HG02642 (cell line): Measurements from ENCODE around the gene RANBP3.
"Not testable (repeated sequence)": the region's sequence is repeated elsewhere in the genome, so short reads cannot be mapped to it uniquely, and the experiment has no call there.

Source experiments
- ATAC-seq: cut with Tn5 transposase; IDR thresholded peaks from one replicate; pipeline ENCODE4 v1.9.1; 2021; ENCODE audit warnings: mild to moderate bottlenecking; ENCODE audit not compliant: unreplicated experiment, poor library complexity

Gene RANBP3

DNA sequence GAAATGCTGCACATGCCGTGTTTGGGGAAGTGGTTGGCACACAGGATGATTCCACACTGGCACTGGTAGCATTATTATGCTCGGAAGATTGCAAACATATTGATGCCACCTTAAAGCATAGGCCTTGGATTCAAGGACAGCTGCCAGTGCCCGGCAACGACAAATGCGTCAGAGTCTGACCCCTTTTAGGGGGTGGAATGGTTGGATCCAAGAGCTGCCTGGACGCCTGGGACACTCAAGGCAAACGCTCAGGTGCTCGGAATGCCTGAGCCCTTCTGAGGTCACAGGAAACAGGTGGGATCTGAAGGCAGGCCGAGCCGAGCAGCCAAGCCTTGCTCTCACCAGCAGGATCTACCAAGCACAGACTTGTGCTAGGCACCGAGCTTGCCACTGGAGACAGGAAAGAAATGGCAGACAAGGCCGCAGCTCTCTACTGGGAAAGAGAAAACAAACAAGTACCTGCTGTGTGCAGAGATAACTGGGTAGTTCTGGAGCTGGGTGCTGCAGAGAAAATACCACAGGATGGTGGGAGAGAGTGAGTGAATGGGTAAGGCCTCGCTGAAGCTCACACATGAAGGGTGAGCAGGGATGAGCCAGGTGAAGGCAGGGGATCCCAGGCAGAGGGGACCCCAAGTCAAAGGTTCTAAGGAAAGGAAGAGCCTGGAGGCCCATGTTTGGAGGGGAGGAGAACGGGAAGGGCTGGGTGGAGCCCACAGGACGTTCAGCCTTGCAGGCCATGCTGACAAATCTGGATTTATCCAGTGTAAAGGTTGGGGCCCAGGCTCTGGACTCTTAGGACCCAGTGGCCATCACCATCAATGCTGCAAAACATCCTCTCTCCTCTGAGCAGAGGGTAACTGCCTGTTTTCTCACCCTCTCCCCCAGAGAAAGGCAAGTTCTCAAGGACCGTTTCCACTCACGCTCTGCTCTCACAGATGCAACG, 9.2 kb downstream of the RANBP3 start:
- no peak for ATAC-seq

- peak; percentile 62 for ATAC-seq
Measured at GRCh38 chr19:5967994-5968430, 9.9 kb downstream of the RANBP3 start.

DNA sequence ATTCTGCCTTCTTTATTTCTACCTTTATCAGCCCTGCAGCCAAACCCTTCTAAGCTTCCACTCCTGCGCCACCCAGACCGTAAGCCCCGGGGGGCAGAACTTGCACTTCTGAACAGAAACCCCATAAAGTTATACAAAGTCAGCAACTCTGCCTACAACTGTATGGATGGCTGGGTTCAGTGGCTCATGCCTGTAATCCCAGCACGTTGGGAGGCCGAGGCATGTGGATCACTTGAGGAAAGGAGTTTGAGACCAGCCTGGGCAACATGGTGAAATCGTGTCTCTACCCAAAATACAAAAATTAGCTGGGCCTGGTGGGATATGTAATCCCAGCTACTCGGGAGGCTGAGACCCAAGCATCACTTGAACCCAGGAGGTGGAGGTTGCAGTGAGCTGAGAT, 10.4 kb downstream of the RANBP3 start:
- no peak for ATAC-seq

- no peak for ATAC-seq
Measured at GRCh38 chr19:5966941-5967340, 11.0 kb downstream of the RANBP3 start.

DNA sequence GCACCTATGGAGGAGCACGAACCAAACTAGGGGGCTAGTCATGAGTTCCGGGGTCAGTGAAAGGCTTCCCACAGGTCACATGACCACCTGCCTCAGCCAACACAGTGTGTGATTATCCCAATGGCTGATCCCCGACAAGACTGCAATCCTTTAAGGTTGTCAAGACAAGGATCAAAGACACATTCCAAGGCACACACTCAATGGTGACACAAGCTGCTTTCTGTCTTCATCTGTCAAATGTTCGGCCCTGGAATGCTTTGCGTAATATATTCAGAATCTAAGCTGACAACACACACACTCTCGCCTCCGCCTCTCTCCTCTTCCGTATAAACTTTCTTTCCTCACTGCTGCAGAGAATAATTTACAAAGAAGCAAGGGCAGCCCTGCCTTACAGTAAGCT, 11.7 kb downstream of the RANBP3 start:
- no peak for ATAC-seq

- ATAC-seq: no peak
Measured at GRCh38 chr19:5964816-5965565, 12.9 kb downstream of the RANBP3 start.

GRCh38 chr19:5963855-5964254, 14.1 kb downstream of the RANBP3 start:
- ATAC-seq: no peak

- not testable (repeated sequence) for ATAC-seq
Measured at GRCh38 chr19:5963259-5963658, 14.7 kb downstream of the RANBP3 start.

DNA sequence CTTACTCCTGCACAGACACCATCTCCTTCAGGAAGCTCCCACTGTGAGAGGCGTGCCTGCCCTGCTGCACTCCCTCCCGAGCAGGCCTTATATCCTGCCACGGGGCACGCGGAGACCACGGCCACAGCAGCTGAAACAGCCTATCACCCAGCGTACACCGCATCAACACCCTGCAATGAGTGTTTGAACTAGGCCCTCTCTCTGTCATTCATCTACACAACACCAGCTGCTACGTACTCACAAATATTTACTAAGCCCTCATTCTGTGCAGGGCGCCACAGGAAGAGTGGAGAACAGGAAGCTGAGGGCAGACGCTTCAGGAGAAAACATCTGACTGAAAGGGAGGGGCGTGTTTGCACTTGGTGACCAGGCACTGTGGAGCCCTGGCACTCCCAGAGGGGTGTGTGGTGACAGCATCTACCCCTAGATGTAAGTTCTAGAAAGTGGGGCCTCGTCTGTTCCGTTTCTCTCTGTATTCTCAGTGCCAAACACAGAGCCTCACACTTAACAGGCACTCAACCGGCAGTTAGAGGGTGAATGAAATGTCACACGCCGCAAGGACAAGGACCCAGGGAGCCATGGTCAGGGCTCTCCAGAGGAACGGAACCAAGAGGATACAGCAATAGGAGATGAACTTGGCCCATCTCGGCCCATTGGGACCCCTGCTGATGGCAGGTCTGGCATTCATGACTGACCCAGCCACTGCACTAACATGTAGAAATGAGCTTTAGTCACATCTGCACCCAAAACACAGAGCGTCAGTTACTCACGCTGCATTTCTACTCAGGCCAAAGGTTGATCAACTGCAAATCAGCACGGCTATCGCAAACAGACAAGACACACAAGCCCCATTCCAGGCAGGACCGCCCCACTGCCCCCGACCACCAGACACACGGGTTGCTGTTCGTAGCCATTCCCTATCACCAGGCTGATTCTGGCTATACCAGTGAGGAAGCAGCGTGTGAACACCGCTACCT, 15.7 kb downstream of the RANBP3 start:
- ATAC-seq: no peak

GRCh38 chr19:5961641-5961968, 16.3 kb downstream of the RANBP3 start:
- not testable (repeated sequence) for ATAC-seq

- no peak for ATAC-seq
Measured at GRCh38 chr19:5960005-5961001, 17.6 kb downstream of the RANBP3 start.

- ATAC-seq: no peak
Measured at GRCh38 chr19:5959260-5960004, 18.5 kb downstream of the RANBP3 start.

DNA sequence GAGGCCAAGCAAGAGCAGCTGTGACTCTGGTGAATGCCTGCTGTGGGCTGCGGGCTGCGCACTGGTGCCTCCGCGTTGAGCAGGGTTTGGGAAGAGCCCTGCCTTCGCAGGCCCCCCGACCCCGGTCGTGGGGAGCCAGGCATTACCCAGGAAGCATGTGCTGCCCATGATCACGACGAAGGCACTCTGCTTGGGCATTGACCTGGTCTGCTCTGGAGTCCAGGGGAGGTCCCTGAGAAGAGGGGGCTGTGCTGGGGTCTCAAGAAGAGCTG, 19.2 kb downstream of the RANBP3 start:
- ATAC-seq: no peak

- no peak for ATAC-seq
Measured at GRCh38 chr19:5958074-5958850, 19.7 kb downstream of the RANBP3 start.

DNA sequence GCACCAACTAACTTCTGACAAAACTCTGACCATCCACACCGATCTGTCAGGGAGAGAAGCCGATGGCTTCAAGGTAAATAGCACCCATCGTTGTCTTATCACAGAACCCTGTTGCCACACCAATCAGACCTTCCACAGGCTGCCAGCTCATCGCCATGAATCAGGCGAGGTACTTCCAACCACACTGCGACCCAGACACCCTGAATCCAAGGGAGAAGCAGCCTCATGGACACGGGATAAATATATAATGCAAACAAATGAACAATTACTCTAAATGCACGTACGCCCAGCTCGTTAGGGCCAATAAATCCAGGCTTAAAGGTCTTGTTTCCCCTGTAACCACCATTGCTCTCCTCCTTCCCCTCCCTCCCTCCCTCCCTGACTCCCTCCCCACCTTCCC, 20.8 kb downstream of the RANBP3 start:
- no peak for ATAC-seq

- no peak for ATAC-seq
Measured at GRCh38 chr19:5956728-5957127, 21.2 kb downstream of the RANBP3 start.

GRCh38 chr19:5956323-5956722, 21.6 kb downstream of the RANBP3 start:
- no peak for ATAC-seq

GRCh38 chr19:5955636-5955935, 22.4 kb downstream of the RANBP3 start:
- no peak for ATAC-seq
